Activated naive CD4-positive, alpha-beta T cell (primary cell): ENCODE results near the gene NOL7.

Experiments used
- DNase-seq, 4 experiments: peaks; one replicate each; lab custom pipeline; 2025; lab: John Stamatoyannopoulos, UW

The NOL7 gene

DNA sequence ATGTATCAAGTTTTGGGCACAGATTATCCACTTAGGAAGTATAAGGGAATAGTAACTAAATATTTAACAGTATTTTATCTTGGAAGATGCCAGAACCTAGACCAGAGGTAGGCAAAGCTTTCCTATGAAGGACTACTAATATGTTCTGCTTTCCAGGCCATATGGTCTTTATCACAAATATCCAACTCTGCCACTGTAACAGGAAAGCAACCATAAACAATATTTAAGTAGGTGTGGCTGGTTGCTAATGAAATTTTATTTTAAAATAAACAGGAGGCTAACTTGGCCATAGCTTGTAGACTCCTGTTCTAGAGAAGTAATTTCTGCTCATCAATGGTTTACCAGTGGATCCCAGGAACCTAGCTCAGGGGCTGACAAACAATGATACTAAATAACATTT lies 39.4 kb downstream of the NOL7 start:
- no peak for DNase-seq

DNA sequence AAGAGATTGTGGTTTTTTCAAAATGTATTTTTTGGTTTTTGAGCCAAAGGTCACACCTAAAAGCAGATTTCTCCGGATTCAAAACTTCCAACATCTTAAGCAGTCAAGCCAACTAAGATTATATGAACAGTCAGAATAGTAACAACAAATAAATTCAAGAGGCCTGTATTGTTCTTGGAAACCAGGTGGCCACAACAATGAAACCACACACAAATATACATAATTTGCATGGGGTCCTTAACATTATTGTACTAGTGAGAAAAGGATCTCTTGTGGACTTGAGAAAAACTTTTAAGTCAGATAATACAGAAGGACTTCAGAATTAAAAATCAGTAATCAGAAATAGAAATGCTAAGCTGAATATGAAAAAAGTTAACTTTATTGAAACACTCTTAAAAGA lies 40.6 kb downstream of the NOL7 start:
- no peak for DNase-seq

- no peak for DNase-seq
Measured at GRCh38 chr6:13660273-13660672, 45.1 kb downstream of the NOL7 start.

DNA sequence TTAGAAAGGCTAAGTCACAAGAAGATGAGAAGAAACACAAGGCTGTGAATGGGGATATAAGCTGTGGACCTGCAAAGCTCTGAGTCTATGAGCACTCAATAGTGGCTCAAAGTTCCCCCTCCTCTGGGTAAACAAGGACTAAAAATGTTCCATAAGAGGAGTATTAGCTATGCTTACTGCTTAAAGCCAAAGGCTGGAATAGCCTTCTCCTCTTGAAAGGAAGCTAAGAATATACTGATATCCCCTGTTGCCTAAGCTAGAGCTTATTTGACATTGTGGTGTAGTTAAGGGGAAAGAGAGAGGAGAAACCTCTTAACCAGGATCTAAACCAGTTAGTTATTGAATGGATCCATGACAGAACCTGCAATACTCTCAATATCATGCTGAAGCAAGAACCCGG lies 45.8 kb downstream of the NOL7 start:
- no peak for DNase-seq

GRCh38 chr6:13661647-13662046 lies 46.5 kb downstream of the NOL7 start:
- DNase-seq = no peak

GRCh38 chr6:13662651-13663334 lies 47.7 kb downstream of the NOL7 start:
- DNase-seq = no peak

DNA sequence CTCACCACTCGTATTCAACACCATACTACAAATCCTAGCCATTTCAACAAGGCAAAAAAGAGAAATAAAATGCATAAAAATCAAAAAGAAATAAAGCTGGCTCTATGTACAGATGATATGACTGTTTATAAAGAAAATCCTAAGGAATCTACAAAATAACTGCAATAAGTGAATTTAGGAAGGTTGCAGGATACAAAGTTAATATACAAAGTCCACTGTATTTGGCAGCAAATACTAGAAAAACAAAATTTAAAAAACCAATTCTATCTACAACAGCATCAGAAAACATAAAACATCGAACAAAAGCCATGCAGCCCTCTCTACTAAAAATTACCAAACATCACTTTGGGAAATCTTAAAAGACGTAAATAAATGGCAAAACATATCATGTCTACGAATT lies 48.9 kb downstream of the NOL7 start:
- DNase-seq = no peak

DNA sequence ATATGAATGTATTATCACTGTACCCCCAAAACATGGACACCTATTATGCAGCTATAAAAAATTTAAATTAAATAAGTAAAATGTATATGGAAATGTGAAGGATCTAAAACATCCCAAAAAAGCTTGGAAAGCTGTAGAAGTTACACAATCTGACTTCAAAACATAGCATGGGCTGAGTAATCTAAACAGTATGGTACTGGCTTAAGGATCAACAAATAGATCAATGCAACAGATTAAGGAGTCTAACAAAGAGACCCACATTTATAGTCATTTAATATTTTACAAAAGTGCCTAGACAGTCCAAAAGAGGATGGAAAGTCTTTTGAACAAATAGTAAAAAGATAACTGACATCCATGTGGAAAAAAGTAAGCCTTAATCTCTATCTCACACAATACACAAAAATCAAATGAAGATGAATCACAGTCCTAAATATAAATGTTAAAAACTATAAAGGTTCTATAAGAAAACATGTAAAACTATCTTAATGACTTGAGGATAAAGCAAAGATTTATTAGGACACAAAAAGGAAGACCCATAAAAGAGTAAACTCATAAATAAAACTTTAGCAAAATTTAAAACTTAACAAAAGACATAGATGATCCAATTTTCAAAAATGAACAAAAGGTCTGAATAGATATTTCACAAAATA lies 49.7 kb downstream of the NOL7 start:
- no peak for DNase-seq

DNA sequence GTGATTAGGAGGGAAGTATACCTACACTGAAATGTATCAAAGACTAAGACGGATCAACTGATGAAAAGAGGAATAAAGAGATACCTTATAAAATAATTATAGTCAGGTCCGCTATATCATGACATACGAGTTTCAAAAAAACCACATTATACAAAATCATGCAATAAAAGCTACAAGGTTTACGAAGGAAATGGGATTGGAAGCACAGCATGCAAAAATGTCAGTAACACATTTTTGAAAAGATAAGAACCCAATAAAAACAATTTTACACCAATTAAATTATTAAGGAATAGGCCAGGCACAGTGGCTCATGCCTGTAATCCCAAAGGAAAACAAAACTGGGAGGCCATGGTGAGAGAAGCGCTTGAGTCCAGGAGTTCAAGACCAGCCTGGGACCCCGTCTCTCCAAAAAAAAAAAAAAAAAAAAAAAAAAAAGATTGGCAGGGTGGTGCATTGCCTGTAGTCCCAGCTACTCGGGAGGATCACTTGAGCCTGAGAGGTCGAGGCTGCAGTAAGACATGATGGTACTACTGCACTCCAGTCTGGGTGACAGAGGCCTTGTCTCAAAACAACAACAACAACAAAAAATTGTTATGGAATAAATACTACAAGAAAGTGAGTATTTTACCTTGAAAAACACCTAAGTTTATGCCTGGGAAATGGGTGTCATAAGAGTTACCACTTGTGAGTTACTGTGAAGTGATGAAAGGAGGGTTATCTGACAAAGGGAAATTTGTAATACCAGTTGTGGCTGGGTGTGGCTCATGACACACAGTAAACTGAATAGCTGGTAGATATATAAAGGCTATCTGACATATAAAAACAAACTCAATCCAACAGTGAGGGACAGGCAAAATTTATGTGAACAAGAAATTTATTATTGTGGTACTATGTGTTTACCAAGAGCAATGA lies 51.3 kb downstream of the NOL7 start:
- DNase-seq = no peak

DNA sequence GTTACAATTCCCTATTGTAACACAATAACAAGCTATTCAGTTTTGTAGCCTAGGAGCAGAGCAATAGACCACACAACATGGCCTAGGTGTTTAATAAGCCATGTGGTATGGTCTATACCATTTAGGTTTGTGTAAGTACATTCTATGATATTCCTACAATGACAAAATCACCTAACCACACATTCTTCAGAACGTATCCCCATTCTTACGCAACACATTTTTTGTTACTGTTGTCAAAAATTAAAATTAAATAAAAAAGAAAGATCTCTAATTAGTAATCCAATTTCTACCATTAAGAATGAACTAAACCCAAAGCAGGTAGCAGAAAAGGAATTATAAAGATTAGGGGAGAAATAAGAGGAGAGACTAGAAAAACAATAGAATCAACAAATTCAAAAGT lies 52.5 kb downstream of the NOL7 start:
- DNase-seq = no peak

DNA sequence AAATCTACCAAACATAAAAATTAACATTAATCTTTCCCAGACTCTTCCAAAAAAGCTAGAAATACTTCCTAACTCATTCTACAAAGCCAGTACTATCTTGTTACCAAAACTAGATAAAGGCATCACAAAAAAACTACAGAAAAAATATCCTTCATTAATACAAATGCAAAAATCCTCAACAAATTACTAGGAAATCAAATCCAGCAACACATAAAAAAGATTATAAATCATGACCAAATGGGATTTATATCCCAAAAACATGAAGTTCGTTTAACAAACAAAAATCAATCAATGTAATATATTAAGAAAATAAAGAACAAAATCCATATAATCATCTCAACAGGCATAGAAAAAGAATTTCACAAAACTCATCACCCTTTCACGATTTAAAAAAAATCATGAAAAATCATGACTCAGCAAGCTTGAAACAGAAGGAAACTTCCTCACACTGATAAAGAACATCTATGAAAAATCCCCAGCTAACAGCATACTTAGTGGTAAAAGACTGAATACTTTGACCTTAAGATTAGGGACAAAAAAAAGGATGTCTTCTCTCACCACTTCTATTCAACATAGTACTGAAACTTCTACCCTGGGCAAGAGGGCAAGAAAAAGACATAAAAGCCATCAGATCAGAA lies 53.3 kb downstream of the NOL7 start:
- no peak for DNase-seq

DNA sequence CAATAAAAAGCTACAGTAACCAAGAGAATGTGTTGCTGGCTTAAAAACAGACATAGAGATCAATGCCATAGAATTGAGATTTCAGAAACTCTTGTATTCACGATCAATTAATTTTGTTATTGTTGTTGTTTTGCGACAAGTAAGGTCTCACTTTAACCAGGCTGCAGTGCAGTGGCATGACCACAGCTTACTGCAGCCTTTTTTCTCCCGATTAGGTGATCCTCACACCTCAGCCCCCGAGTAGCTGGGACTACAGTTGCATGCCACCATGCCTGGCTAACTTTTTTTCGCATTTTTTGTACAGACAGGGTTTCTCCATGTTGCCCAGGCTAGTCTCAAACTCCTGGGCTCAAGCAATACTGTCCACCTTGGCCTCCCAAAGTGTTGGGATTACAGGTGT lies 54.3 kb downstream of the NOL7 start:
- no peak for DNase-seq
